ENCODE results near the gene PTPRJ. TPM values are rescaled to one million over a fixed set of nuclear protein-coding genes. Genes with fewer than 3 reads are reported as not detected.

PTPRJ gene
- total and polyA plus RNA-seq, 4 donors: 15.9 to 26.7 (median 17.0) TPM

GRCh38 chr11:48003926-48004325, 23.6 kb downstream of the PTPRJ start:
- H3K9me3 ChIP-seq (ENCODE audit: control insufficient read depth, insufficient read depth, low read length): no peaks in the 10 kb centered on the region
- H3K36me3 ChIP-seq (ENCODE audit: control insufficient read depth, insufficient read depth, low read length): no peaks in the 10 kb centered on the region
- DNase-seq (ENCODE audit: low read depth in 4 of 6, low spot score in 6 of 6): no peak
- peaks cover 15% of the 10 kb centered on the region for H3K4me1 ChIP-seq (ENCODE audit: control insufficient read depth, insufficient read depth, low read length)
- WGBS (ENCODE audit: insufficient coverage): no CpG with 5 or more reads among the region's 2 CpGs
- no peaks in the 10 kb centered on the region for H3K27me3 ChIP-seq (ENCODE audit: control insufficient read depth, insufficient read depth, low read length)
- no peak overlapping the region for H3K4me3 ChIP-seq (ENCODE audit: low read depth, low read length)
- no peak overlapping the region for H3K27ac ChIP-seq (ENCODE audit: low read depth, low read length)

- Histone ChIP-seq H3K36me3 (ENCODE audit: control insufficient read depth, insufficient read depth, low read length) (no peaks in the 10 kb centered on the region), H3K4me1 (ENCODE audit: control insufficient read depth, insufficient read depth, low read length) (peaks cover 15% of the 10 kb centered on the region), H3K27ac (ENCODE audit: low read depth, low read length) (no peak overlapping the region), H3K9me3 (ENCODE audit: control insufficient read depth, insufficient read depth, low read length) (no peaks in the 10 kb centered on the region), H3K4me3 (ENCODE audit: low read depth, low read length) (no peak overlapping the region), H3K27me3 (ENCODE audit: control insufficient read depth, insufficient read depth, low read length) (no peaks in the 10 kb centered on the region)
- DNase-seq (ENCODE audit: low read depth in 4 of 6, low spot score in 6 of 6): no peak
- 100% methylated on average over 1 of the region's 2 CpGs for WGBS (ENCODE audit: insufficient coverage)
Observed at GRCh38 chr11:48004456-48004855, 24.1 kb downstream of the PTPRJ start.

- Histone ChIP-seq H3K9me3 (ENCODE audit: control insufficient read depth, insufficient read depth, low read length) (no peaks in the 10 kb centered on the region), H3K4me1 (ENCODE audit: control insufficient read depth, insufficient read depth, low read length) (peaks cover 15% of the 10 kb centered on the region), H3K27ac (ENCODE audit: low read depth, low read length) (no peak overlapping the region), H3K36me3 (ENCODE audit: control insufficient read depth, insufficient read depth, low read length) (no peaks in the 10 kb centered on the region), H3K4me3 (ENCODE audit: low read depth, low read length) (no peak overlapping the region), H3K27me3 (ENCODE audit: control insufficient read depth, insufficient read depth, low read length) (no peaks in the 10 kb centered on the region)
- DNase-seq (ENCODE audit: low read depth in 4 of 6, low spot score in 6 of 6): no peak
- no CpG with 5 or more reads among the region's 4 CpGs for WGBS (ENCODE audit: insufficient coverage)
Observed at GRCh38 chr11:48005136-48005535, 24.8 kb downstream of the PTPRJ start.

GRCh38 chr11:48005831-48006270, 25.5 kb downstream of the PTPRJ start:
- no peaks in the 10 kb centered on the region for H3K36me3 ChIP-seq (ENCODE audit: control insufficient read depth, insufficient read depth, low read length)
- peaks cover 15% of the 10 kb centered on the region for H3K4me1 ChIP-seq (ENCODE audit: control insufficient read depth, insufficient read depth, low read length)
- WGBS (ENCODE audit: insufficient coverage): 45% methylated on average over 4 of the region's 4 CpGs
- DNase-seq (ENCODE audit: low read depth in 4 of 6, low spot score in 6 of 6): no peak
- no peak overlapping the region for H3K27ac ChIP-seq (ENCODE audit: low read depth, low read length)
- H3K9me3 ChIP-seq (ENCODE audit: control insufficient read depth, insufficient read depth, low read length): no peaks in the 10 kb centered on the region
- H3K27me3 ChIP-seq (ENCODE audit: control insufficient read depth, insufficient read depth, low read length): no peaks in the 10 kb centered on the region
- H3K4me3 ChIP-seq (ENCODE audit: low read depth, low read length): no peak overlapping the region

GRCh38 chr11:48006301-48006992, 26.1 kb downstream of the PTPRJ start:
- 84% methylated on average over 4 of the region's 5 CpGs for WGBS (ENCODE audit: insufficient coverage)
- Histone ChIP-seq H3K4me3 (ENCODE audit: low read depth, low read length) (no peak overlapping the region), H3K9me3 (ENCODE audit: control insufficient read depth, insufficient read depth, low read length) (no peaks in the 10 kb centered on the region), H3K27ac (ENCODE audit: low read depth, low read length) (no peak overlapping the region), H3K36me3 (ENCODE audit: control insufficient read depth, insufficient read depth, low read length) (no peaks in the 10 kb centered on the region), H3K27me3 (ENCODE audit: control insufficient read depth, insufficient read depth, low read length) (no peaks in the 10 kb centered on the region), H3K4me1 (ENCODE audit: control insufficient read depth, insufficient read depth, low read length) (peaks cover 15% of the 10 kb centered on the region)
- no peak for DNase-seq (ENCODE audit: low read depth in 4 of 6, low spot score in 6 of 6)

GRCh38 chr11:48007677-48008076, 27.3 kb downstream of the PTPRJ start:
- H3K27ac ChIP-seq (ENCODE audit: low read depth, low read length): no peak overlapping the region
- H3K27me3 ChIP-seq (ENCODE audit: control insufficient read depth, insufficient read depth, low read length): no peaks in the 10 kb centered on the region
- no peak for DNase-seq (ENCODE audit: low read depth in 4 of 6, low spot score in 6 of 6)
- no peaks in the 10 kb centered on the region for H3K9me3 ChIP-seq (ENCODE audit: control insufficient read depth, insufficient read depth, low read length)
- WGBS (ENCODE audit: insufficient coverage): 87% methylated on average over 5 of the region's 6 CpGs
- peaks cover 10% of the 10 kb centered on the region for H3K4me1 ChIP-seq (ENCODE audit: control insufficient read depth, insufficient read depth, low read length)
- H3K36me3 ChIP-seq (ENCODE audit: control insufficient read depth, insufficient read depth, low read length): no peaks in the 10 kb centered on the region
- no peak overlapping the region for H3K4me3 ChIP-seq (ENCODE audit: low read depth, low read length)

- Histone ChIP-seq H3K4me3 (ENCODE audit: low read depth, low read length) (no peak overlapping the region), H3K27ac (ENCODE audit: low read depth, low read length) (no peak overlapping the region)
- WGBS (ENCODE audit: insufficient coverage): 76% methylated on average over 3 of the region's 4 CpGs
Observed at GRCh38 chr11:48008951-48009270, 28.6 kb downstream of the PTPRJ start.

GRCh38 chr11:48011102-48011797, 30.9 kb downstream of the PTPRJ start:
- no peak overlapping the region for H3K27ac ChIP-seq (ENCODE audit: low read depth, low read length)
- no peak overlapping the region for H3K4me3 ChIP-seq (ENCODE audit: low read depth, low read length)
- H3K27me3 ChIP-seq (ENCODE audit: control insufficient read depth, insufficient read depth, low read length): no peaks in the 10 kb centered on the region
- 80% methylated on average over 1 of the region's 3 CpGs for WGBS (ENCODE audit: insufficient coverage)
- H3K9me3 ChIP-seq (ENCODE audit: control insufficient read depth, insufficient read depth, low read length): no peaks in the 10 kb centered on the region
- peaks cover 3% of the 10 kb centered on the region for H3K4me1 ChIP-seq (ENCODE audit: control insufficient read depth, insufficient read depth, low read length)
- H3K36me3 ChIP-seq (ENCODE audit: control insufficient read depth, insufficient read depth, low read length): no peaks in the 10 kb centered on the region
- no peak for DNase-seq (ENCODE audit: low read depth in 4 of 6, low spot score in 6 of 6)

More at GRCh38 chr11:48008951-48009270, 28.6 kb downstream of the PTPRJ start:
- Histone ChIP-seq H3K4me1 (ENCODE audit: control insufficient read depth, insufficient read depth, low read length) (peaks cover 10% of the 10 kb centered on the region), H3K27me3 (ENCODE audit: control insufficient read depth, insufficient read depth, low read length) (no peaks in the 10 kb centered on the region), H3K36me3 (ENCODE audit: control insufficient read depth, insufficient read depth, low read length) (no peaks in the 10 kb centered on the region), H3K9me3 (ENCODE audit: control insufficient read depth, insufficient read depth, low read length) (no peaks in the 10 kb centered on the region)
- DNase-seq (ENCODE audit: low read depth in 4 of 6, low spot score in 6 of 6): no peak

- Histone ChIP-seq H3K36me3 (ENCODE audit: control insufficient read depth, insufficient read depth, low read length) (no peaks in the 10 kb centered on the region), H3K4me3 (ENCODE audit: low read depth, low read length) (no peak overlapping the region), H3K4me1 (ENCODE audit: control insufficient read depth, insufficient read depth, low read length) (no peaks in the 10 kb centered on the region), H3K9me3 (ENCODE audit: control insufficient read depth, insufficient read depth, low read length) (no peaks in the 10 kb centered on the region), H3K27me3 (ENCODE audit: control insufficient read depth, insufficient read depth, low read length) (no peaks in the 10 kb centered on the region), H3K27ac (ENCODE audit: low read depth, low read length) (no peak overlapping the region)
- DNase-seq (ENCODE audit: low read depth in 4 of 6, low spot score in 6 of 6): no peak
- 94% methylated on average over 8 of the region's 9 CpGs for WGBS (ENCODE audit: insufficient coverage)
Observed at GRCh38 chr11:48011798-48012391, 31.5 kb downstream of the PTPRJ start.

Data from spinal cord (tissue), 10 donors.